GM12878 (cell line): ENCODE measurements around the gene ZNF142.

ENCODE experiments used
- HSF1 ChIP-seq: fragments of 150-350 bp; IDR thresholded peaks from 2 replicates; pipeline ENCODE4 v1.6.1; 2014; ENCODE audit warnings: mild to moderate bottlenecking, low read depth, low read length
- RAD21 ChIP-seq: IDR thresholded peaks from 2 replicates; pipeline ENCODE4 v1.6.1; 2011; ENCODE audit warnings: mild to moderate bottlenecking, low read depth, low read length, moderate library complexity; ENCODE audit not compliant: insufficient read depth

GRCh38 chr2:218662377-218662776 is 3.0 kb upstream of the ZNF142 start:
- no peak for TF ChIP-seq HSF1
- TF ChIP-seq RAD21: no peak
